Measurements from ENCODE around the gene METAP1. TPM values are rescaled to one million over a fixed set of nuclear protein-coding genes. Genes with fewer than 3 reads are reported as not detected.

The METAP1 gene
- total and polyA plus RNA-seq, 2 experiments from 2014 or later: 40.1 to 55.4 TPM

DNA sequence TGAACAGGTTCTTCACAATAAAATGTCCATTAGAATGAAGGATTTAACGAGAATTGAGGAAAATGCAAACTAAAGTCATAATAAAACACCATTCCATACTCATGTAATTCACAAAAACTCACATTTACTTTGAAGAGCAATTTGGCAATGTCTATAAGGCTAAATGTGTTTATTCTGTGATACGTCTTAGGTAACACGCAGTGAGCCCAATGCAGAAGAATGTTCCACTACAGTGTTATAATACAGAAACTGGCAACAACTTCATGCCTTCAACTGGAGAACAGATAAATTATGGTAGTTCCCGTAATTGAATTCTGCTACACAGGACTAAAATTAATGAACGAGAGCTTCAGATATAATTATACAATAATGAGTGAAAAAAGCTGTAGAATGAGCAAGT lies 75.6 kb downstream of the METAP1 start:
- Histone ChIP-seq H3K27me3 (no peaks in the 10 kb centered on the region), H3K9me3 (ENCODE audit: low read depth) (no peaks in the 10 kb centered on the region), H3K4me3 (no peak overlapping the region), H3K4me1 (ENCODE audit: low read depth) (peaks cover 21% of the 10 kb centered on the region), H3K36me3 (peaks cover 18% of the 10 kb centered on the region), H3K27ac (peak overlapping the region; percentile 11)
- TF ChIP-seq, protein P1, sequence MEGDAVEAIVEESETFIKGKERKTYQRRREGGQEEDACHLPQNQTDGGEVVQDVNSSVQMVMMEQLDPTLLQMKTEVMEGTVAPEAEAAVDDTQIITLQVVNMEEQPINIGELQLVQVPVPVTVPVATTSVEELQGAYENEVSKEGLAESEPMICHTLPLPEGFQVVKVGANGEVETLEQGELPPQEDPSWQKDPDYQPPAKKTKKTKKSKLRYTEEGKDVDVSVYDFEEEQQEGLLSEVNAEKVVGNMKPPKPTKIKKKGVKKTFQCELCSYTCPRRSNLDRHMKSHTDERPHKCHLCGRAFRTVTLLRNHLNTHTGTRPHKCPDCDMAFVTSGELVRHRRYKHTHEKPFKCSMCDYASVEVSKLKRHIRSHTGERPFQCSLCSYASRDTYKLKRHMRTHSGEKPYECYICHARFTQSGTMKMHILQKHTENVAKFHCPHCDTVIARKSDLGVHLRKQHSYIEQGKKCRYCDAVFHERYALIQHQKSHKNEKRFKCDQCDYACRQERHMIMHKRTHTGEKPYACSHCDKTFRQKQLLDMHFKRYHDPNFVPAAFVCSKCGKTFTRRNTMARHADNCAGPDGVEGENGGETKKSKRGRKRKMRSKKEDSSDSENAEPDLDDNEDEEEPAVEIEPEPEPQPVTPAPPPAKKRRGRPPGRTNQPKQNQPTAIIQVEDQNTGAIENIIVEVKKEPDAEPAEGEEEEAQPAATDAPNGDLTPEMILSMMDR (IDR thresholded peaks at IDR 0.05; ENCODE audit: low read depth, low read length): no peak
- DNase-seq (ENCODE audit: low read depth in 1 of 2, low spot score in 1 of 2): no peak

DNA sequence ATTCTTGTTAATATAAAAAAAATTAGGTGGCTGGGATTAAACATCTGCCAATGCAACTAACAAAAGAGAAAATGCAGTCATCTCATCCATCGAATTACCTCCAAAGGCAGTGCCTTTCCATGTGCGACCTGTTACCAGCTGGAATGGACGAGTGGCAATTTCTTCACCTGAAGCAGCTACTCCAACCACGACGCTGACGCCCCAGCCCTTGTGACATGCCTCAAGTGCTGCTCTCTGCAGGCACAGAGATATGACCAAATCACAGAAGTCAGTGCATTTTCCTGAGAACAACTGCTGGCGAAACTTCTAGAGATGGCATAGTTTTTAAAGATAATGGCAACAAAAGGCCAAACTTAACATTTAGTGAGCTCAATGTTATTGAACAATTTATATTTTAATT lies 79.3 kb downstream of the METAP1 start:
- Histone ChIP-seq H3K27ac (peak overlapping the region; percentile 61), H3K4me3 (no peak overlapping the region), H3K9me3 (ENCODE audit: low read depth) (no peaks in the 10 kb centered on the region), H3K36me3 (peaks cover 32% of the 10 kb centered on the region), H3K4me1 (ENCODE audit: low read depth) (peaks cover 25% of the 10 kb centered on the region), H3K27me3 (no peaks in the 10 kb centered on the region)
- TF ChIP-seq, protein P1 (IDR thresholded peaks at IDR 0.05; ENCODE audit: low read depth, low read length): no peak
- DNase-seq (ENCODE audit: low read depth in 1 of 2, low spot score in 1 of 2): peak in 1 of 2 donors; percentile 67

DNA sequence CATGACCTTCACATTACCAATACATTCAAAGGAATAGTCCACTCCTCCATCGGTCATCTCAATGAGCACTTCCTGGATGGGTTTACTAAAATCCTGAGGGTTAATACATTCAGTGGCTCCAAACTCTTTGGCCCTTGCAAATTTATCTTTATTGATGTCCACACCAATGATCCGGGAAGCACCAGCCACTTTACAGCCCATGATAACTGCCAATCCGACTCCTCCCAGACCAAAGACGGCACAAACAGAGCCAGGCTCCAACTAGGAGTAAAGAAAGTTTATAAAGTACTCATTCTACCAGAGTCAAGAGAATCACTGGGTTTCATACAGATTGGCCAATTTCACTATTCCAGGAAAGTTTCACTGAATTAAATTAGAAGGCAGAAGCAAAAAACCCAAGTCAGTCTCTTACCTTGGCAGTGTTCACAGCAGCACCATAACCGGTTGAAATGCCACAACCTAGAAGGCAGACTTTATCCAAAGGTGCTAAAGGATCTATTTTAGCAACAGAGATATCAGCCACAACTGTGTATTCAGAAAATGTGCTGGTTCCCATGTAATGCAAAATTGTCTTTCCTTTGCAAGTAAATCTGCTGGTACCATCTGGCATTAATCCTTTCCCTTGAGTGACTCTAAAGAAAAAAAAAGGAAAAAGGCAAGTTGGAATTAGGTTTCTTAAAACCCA lies 80.9 kb downstream of the METAP1 start:
- TF ChIP-seq, protein P1 (IDR thresholded peaks at IDR 0.05; ENCODE audit: low read depth, low read length): no peak
- H3K27me3 ChIP-seq: no peaks in the 10 kb centered on the region
- peaks cover 41% of the 10 kb centered on the region for H3K36me3 ChIP-seq
- H3K4me3 ChIP-seq: no peak overlapping the region
- peaks cover 16% of the 10 kb centered on the region for H3K4me1 ChIP-seq (ENCODE audit: low read depth)
- H3K27ac ChIP-seq: peak overlapping the region; percentile 45
- no peaks in the 10 kb centered on the region for H3K9me3 ChIP-seq (ENCODE audit: low read depth)
- DNase-seq (ENCODE audit: low read depth in 1 of 2, low spot score in 1 of 2): no peak

DNA sequence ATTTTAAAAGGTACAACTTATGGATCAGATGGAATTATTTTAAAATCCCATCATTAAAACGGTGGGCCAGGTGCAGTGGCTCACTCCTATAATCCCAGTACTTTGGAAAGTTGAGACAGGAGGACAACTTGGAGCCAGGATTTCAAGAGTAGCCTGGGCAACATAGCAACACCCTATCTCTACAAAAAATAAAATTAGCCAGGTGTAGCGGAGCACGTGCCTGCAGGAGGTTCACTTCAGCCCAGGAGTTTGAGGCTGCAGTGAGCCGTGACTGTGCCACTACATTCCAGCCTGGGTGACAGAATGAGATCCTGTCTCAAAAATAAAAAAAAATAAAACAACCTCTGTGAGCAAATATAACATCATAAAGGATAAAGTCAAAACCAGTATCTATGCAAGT lies 81.7 kb downstream of the METAP1 start:
- TF ChIP-seq, protein P1 (IDR thresholded peaks at IDR 0.05; ENCODE audit: low read depth, low read length): no peak
- peaks cover 44% of the 10 kb centered on the region for H3K36me3 ChIP-seq

DNA sequence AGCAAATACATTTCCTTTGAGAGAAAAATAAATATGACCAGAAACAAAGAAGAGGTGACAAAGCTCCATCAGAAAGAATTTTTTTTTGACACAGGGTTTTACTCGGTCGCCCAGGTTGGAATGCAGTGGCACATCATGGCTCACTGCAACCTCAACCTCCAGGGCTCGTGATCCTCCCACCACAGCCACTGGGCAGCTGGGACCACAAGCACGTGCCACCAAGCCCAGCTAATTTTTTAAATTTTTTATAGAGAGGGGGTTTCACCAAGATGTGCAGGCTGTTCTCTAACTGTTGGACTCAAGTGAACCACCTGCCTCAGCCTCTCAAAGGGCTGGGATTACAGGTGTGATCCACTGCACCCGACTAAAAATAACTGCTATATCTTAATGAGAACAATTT lies 82.8 kb downstream of the METAP1 start:
- Histone ChIP-seq H3K4me1 (ENCODE audit: low read depth) (peaks cover 16% of the 10 kb centered on the region), H3K4me3 (no peak overlapping the region), H3K9me3 (ENCODE audit: low read depth) (no peaks in the 10 kb centered on the region), H3K36me3 (peaks cover 48% of the 10 kb centered on the region), H3K27ac (no peak overlapping the region), H3K27me3 (no peaks in the 10 kb centered on the region)
- TF ChIP-seq, protein P1 (IDR thresholded peaks at IDR 0.05; ENCODE audit: low read depth, low read length): no peak
- DNase-seq (ENCODE audit: low read depth in 1 of 2, low spot score in 1 of 2): no peak

More for the DNA sequence above, 81.7 kb downstream of the METAP1 start:
- H3K4me1 ChIP-seq (ENCODE audit: low read depth): peaks cover 16% of the 10 kb centered on the region
- H3K9me3 ChIP-seq (ENCODE audit: low read depth): no peaks in the 10 kb centered on the region
- no peaks in the 10 kb centered on the region for H3K27me3 ChIP-seq
- no peak for DNase-seq (ENCODE audit: low read depth in 1 of 2, low spot score in 1 of 2)
- H3K27ac ChIP-seq: peak overlapping the region; percentile 22
- H3K4me3 ChIP-seq: no peak overlapping the region
